Cardiac muscle cell (in vitro differentiated cells and primary cell): Measurements from ENCODE around the gene LMO3. TPM values are rescaled to one million over a fixed set of nuclear protein-coding genes. Genes with fewer than 3 reads are reported as not detected.
A peak's percentile ranks its signal among the peaks of the same experiment; 100 is the strongest.

Experiments used
- DNase-seq, 2 donors: peaks; one replicate each; pipeline versions ENCODE4 v3.0.0 to v3.0.0-alpha.2; 2010 to 2017; ENCODE audit warnings: low read depth in 1 of 2, low spot score in 1 of 2
- H3K27ac ChIP-seq: fragments of 200-600 bp; sonication (generic); 2 replicates; pipeline ENCODE4 v1.5.1; 2016
- H3K27me3 ChIP-seq: fragments of 200-600 bp; sonication (generic); 2 replicates; pipeline ENCODE4 v1.6.0; 2016; ENCODE audit warnings: control low read depth
- H3K36me3 ChIP-seq: fragments of 200-600 bp; sonication (generic); 2 replicates; pipeline ENCODE4 v1.5.1; 2016; ENCODE audit warnings: control low read depth
- H3K4me1 ChIP-seq: fragments of 200-600 bp; sonication (generic); 2 replicates; pipeline ENCODE4 v1.8.1; 2017; ENCODE audit warnings: low read depth, mild to moderate bottlenecking, mixed run types
- H3K4me3 ChIP-seq: fragments of 200-600 bp; sonication (generic); 2 replicates; pipeline ENCODE4 v1.5.1; 2016; ENCODE audit warnings: mild to moderate bottlenecking
- H3K9me3 ChIP-seq: fragments of 200-600 bp; sonication (generic); 2 replicates; pipeline ENCODE4 v1.5.1; 2017; ENCODE audit warnings: low read depth, mild to moderate bottlenecking, control low read depth
- CTCF ChIP-seq: IDR thresholded peaks from 2 replicates; pipeline ENCODE4 v1.5.1; 2012; ENCODE audit warnings: low read depth, mild to moderate bottlenecking, low read length
- polyA plus RNA-seq: library from polyadenylated mRNA; unstranded; fragments of >200 nt; fragmentation: Nextera tagmentation; extraction: Ambion mirVana; gene quantifications from 2 replicates; pipeline ENCODE4 v1.2.1, GENCODE V29; 2016
- total RNA-seq: library from RNA; depleted of rRNA; stranded (reverse); fragments of >200 nt; gene quantifications from 2 replicates; pipeline ENCODE4 v1.2.3, GENCODE V29; 2016

Gene LMO3
- total and polyA plus RNA-seq, 2 experiments from 2014 or later, result 12.2 to 29.3 TPM

- peaks cover 7% of the 10 kb centered on the region for H3K4me1 ChIP-seq
- no peak for TF ChIP-seq CTCF
Observed at GRCh38 chr12:16581416-16581815, 24.5 kb downstream of the LMO3 start.

GRCh38 chr12:16579041-16579440, 26.9 kb downstream of the LMO3 start:
- H3K36me3 ChIP-seq, result no peaks in the 10 kb centered on the region
- no peak overlapping the region for H3K27ac ChIP-seq
- H3K9me3 ChIP-seq, result no peaks in the 10 kb centered on the region
- H3K4me1 ChIP-seq, result peaks cover 7% of the 10 kb centered on the region
- H3K4me3 ChIP-seq, result no peak overlapping the region
- DNase-seq, result peak in 1 of 2 donors; percentile 70
- H3K27me3 ChIP-seq, result no peaks in the 10 kb centered on the region
- no peak for TF ChIP-seq CTCF

More at GRCh38 chr12:16581416-16581815, 24.5 kb downstream of the LMO3 start:
- H3K4me3 ChIP-seq, result no peak overlapping the region
- DNase-seq, result no peak
- no peak overlapping the region for H3K27ac ChIP-seq
- no peaks in the 10 kb centered on the region for H3K9me3 ChIP-seq
- no peaks in the 10 kb centered on the region for H3K27me3 ChIP-seq
- H3K36me3 ChIP-seq, result no peaks in the 10 kb centered on the region

- no peaks in the 10 kb centered on the region for H3K36me3 ChIP-seq
- no peaks in the 10 kb centered on the region for H3K9me3 ChIP-seq
- H3K4me3 ChIP-seq, result peak overlapping the region; percentile 5
- no peak for TF ChIP-seq CTCF
- DNase-seq, result peak; percentile 67 to 93
- H3K27ac ChIP-seq, result peak overlapping the region; percentile 87
- H3K27me3 ChIP-seq, result no peaks in the 10 kb centered on the region
- H3K4me1 ChIP-seq, result peaks cover 15% of the 10 kb centered on the region
Observed at GRCh38 chr12:16573398-16574077, 32.4 kb downstream of the LMO3 start.

- Histone ChIP-seq H3K4me3 (no peak overlapping the region), H3K9me3 (no peaks in the 10 kb centered on the region), H3K27ac (no peak overlapping the region), H3K27me3 (no peaks in the 10 kb centered on the region), H3K4me1 (peaks cover 15% of the 10 kb centered on the region), H3K36me3 (no peaks in the 10 kb centered on the region)
- DNase-seq, result peak in 1 of 2 donors; percentile 32
- TF ChIP-seq CTCF, result no peak
Observed at GRCh38 chr12:16568873-16569272, 37.1 kb downstream of the LMO3 start.

GRCh38 chr12:16564675-16565074, 41.3 kb downstream of the LMO3 start:
- H3K36me3 ChIP-seq, result no peaks in the 10 kb centered on the region
- DNase-seq, result no peak
- no peak for TF ChIP-seq CTCF
- H3K9me3 ChIP-seq, result no peaks in the 10 kb centered on the region
- H3K27me3 ChIP-seq, result no peaks in the 10 kb centered on the region
- H3K27ac ChIP-seq, result no peak overlapping the region
- no peak overlapping the region for H3K4me3 ChIP-seq
- no peaks in the 10 kb centered on the region for H3K4me1 ChIP-seq
